Peyer's patch (tissue), 4 donors: Measurements from ENCODE around the gene LBX2.

Experiments
- CTCF ChIP-seq, 6 experiments: fragments of 450-650 bp in 4 of 6; fragments of 200-600 bp in 2 of 6; sonication (generic) in 1 of 6; IDR thresholded peaks; one replicate each; pipeline ENCODE4 v1.5.1; 2017 to 2019; ENCODE audit warnings: antibody characterized with exemption in 6 of 6, mild to moderate bottlenecking in 3 of 6, moderate library complexity in 1 of 6
- POLR2A ChIP-seq, 2 donors: fragments of 450-650 bp; IDR thresholded peaks; one replicate each; pipeline ENCODE4 v1.5.1; 2017; ENCODE audit warnings: antibody characterized with exemption in 2 of 2, mild to moderate bottlenecking in 2 of 2, moderate library complexity in 2 of 2

GRCh38 chr2:74488643-74489481 lies 10.5 kb downstream of the LBX2 start:
- TF ChIP-seq CTCF (IDR thresholded peaks at IDR 0.05) (peak in 2 of 6 experiments; percentile 15 to 18), POLR2A (IDR thresholded peaks at IDR 0.05) (no peak)
